Nephron (organoid): ENCODE data around the gene MYLK.

Experiments used
- H3K27ac Mint-ChIP-seq, 3 experiments: 2 replicates each; pipeline ENCODE4 v1.8.0; 2020; ENCODE audit warnings: mixed read lengths in 3 of 3, mild to moderate bottlenecking in 2 of 3, moderate library complexity in 1 of 3
- H3K27me3 Mint-ChIP-seq: 2 replicates; pipeline ENCODE4 v1.8.0; 2021; ENCODE audit warnings: low read depth, mild to moderate bottlenecking, moderate library complexity, mixed read lengths
- H3K36me3 Mint-ChIP-seq: 2 replicates; pipeline ENCODE4 v1.8.0; 2020; ENCODE audit warnings: low read depth, mixed read lengths
- H3K4me1 Mint-ChIP-seq: 2 replicates; pipeline ENCODE4 v1.8.0; 2020; ENCODE audit warnings: mixed read lengths
- H3K4me3 Mint-ChIP-seq, 3 experiments: 2 replicates each; pipeline ENCODE4 v1.8.0; 2020; ENCODE audit warnings: mild to moderate bottlenecking in 3 of 3, mixed read lengths in 3 of 3, moderate library complexity in 2 of 3
- H3K9me3 Mint-ChIP-seq: 2 replicates; pipeline ENCODE4 v1.8.0; 2020; ENCODE audit warnings: mixed read lengths
- TF ChIP-seq, protein P1 (sequence below), 3 experiments: fragments of 200-600 bp; sonication (generic); IDR thresholded peaks; one replicate each; pipeline ENCODE4 v1.5.0; 2021; ENCODE audit warnings: antibody characterized with exemption in 3 of 3; ENCODE audit not compliant: unreplicated experiment in 3 of 3

Gene MYLK

DNA sequence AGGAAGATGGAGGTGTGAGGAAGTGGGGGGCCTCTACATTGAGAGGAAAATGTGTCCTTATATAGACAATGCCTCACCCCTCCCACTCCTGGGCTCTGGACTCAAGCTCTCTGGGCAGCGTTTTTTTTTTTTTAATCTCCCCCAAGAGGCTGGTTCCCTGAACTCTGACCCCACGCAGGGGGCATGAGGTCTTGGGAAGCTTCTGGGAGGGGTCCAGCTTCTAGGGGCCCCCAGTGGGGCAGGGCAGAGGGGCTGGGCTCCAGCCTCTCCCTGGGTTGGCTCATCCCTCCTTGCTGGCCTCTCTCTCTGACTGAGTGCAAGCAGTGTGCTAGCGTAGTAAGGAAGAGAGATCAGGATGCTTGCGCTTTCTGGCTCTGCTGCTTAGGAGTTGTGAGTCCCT is 197.9 kb downstream of the MYLK start:
- Mint-ChIP-seq H3K4me3 (no peak overlapping the region), H3K27me3 (peaks cover 3% of the 10 kb centered on the region), H3K4me1 (peaks cover 33% of the 10 kb centered on the region), H3K27ac (peak overlapping the region; percentile 57 to 72 (median 71)), H3K9me3 (no peaks in the 10 kb centered on the region), H3K36me3 (peaks cover 5% of the 10 kb centered on the region)
- TF ChIP-seq, protein P1, sequence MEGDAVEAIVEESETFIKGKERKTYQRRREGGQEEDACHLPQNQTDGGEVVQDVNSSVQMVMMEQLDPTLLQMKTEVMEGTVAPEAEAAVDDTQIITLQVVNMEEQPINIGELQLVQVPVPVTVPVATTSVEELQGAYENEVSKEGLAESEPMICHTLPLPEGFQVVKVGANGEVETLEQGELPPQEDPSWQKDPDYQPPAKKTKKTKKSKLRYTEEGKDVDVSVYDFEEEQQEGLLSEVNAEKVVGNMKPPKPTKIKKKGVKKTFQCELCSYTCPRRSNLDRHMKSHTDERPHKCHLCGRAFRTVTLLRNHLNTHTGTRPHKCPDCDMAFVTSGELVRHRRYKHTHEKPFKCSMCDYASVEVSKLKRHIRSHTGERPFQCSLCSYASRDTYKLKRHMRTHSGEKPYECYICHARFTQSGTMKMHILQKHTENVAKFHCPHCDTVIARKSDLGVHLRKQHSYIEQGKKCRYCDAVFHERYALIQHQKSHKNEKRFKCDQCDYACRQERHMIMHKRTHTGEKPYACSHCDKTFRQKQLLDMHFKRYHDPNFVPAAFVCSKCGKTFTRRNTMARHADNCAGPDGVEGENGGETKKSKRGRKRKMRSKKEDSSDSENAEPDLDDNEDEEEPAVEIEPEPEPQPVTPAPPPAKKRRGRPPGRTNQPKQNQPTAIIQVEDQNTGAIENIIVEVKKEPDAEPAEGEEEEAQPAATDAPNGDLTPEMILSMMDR (IDR thresholded peaks at IDR 0.05; ENCODE audit: unreplicated experiment in 3 of 3), result no peak

DNA sequence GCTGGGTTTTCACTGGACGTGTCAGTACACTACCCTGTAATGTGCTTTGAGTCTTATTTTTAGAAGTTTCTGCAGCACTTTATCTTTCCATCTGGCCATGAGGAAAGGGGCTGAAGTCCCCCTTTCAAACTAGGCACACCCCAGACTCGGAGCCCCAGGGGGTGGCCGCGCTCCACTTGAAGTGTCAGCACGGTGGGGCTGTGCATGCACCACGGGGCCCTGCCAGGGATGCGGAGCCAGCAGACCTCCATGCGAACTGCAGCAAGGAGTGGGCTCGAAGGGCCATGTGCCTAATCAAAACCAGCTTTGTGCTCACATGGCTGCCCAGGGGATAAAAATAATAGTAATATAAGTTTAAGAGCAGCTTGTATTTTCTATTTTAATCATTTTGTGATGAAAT is 198.4 kb downstream of the MYLK start:
- Mint-ChIP-seq H3K27me3 (peaks cover 3% of the 10 kb centered on the region), H3K4me3 (no peak overlapping the region), H3K9me3 (no peaks in the 10 kb centered on the region)

DNA sequence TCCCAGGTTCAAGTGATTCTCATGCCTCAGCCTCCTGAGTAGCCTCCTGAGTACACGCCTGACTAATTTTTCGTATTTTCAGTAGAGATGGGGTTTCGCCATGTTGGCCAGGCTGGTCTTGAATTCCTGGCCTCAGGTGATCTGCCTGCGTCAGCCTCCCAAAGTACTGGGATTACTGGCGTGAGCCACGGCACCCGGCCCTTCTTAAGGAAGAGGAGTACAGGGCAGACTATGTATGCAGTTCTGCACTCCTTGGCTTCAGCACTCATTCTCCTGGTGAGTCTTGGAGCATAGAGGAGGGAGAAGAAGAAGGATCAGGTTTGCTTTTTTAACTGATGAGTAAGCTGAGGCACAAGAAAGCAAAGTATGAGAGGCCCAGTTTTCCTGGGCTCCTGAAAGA is 199.5 kb downstream of the MYLK start:
- Mint-ChIP-seq H3K36me3 (peaks cover 7% of the 10 kb centered on the region), H3K27ac (peak overlapping the region in 1 of 3 experiments; percentile 72), H3K4me3 (no peak overlapping the region), H3K4me1 (peaks cover 40% of the 10 kb centered on the region), H3K27me3 (peaks cover 3% of the 10 kb centered on the region), H3K9me3 (no peaks in the 10 kb centered on the region)
- TF ChIP-seq, protein P1 (IDR thresholded peaks at IDR 0.05; ENCODE audit: unreplicated experiment in 3 of 3), result no peak

More for the DNA sequence above, 198.4 kb downstream of the MYLK start:
- peaks cover 7% of the 10 kb centered on the region for H3K36me3 Mint-ChIP-seq
- peak overlapping the region in 2 of 3 experiments; percentile 57 to 72 for H3K27ac Mint-ChIP-seq
- H3K4me1 Mint-ChIP-seq, result peaks cover 31% of the 10 kb centered on the region
- TF ChIP-seq, protein P1 (IDR thresholded peaks at IDR 0.05; ENCODE audit: unreplicated experiment in 3 of 3), result no peak

DNA sequence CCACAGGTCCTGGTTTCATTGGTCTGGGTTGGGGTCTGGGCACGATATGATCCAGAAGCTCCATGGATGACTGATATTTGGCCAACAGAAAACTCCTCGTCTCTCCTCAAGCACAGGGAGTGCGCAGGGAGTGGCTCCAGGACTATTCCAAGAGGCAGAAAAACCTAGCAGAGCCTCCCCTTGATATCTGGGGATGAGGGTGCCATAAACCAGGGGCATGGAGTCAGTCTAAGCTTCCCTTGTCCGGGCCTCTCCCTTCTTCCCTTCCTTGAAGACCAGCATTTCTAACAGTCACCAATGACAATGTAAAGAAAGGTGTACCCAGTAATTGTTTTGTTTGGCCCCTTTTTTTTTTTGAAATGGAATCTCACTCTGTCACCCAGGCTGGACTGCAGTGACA is 199.9 kb downstream of the MYLK start:
- no peaks in the 10 kb centered on the region for H3K9me3 Mint-ChIP-seq
- TF ChIP-seq, protein P1 (IDR thresholded peaks at IDR 0.05; ENCODE audit: unreplicated experiment in 3 of 3), result no peak
- H3K36me3 Mint-ChIP-seq, result peaks cover 7% of the 10 kb centered on the region
- H3K27ac Mint-ChIP-seq, result peak overlapping the region in 1 of 3 experiments; percentile 72
- H3K4me3 Mint-ChIP-seq, result no peak overlapping the region
- H3K4me1 Mint-ChIP-seq, result peaks cover 42% of the 10 kb centered on the region
- H3K27me3 Mint-ChIP-seq, result peaks cover 3% of the 10 kb centered on the region

DNA sequence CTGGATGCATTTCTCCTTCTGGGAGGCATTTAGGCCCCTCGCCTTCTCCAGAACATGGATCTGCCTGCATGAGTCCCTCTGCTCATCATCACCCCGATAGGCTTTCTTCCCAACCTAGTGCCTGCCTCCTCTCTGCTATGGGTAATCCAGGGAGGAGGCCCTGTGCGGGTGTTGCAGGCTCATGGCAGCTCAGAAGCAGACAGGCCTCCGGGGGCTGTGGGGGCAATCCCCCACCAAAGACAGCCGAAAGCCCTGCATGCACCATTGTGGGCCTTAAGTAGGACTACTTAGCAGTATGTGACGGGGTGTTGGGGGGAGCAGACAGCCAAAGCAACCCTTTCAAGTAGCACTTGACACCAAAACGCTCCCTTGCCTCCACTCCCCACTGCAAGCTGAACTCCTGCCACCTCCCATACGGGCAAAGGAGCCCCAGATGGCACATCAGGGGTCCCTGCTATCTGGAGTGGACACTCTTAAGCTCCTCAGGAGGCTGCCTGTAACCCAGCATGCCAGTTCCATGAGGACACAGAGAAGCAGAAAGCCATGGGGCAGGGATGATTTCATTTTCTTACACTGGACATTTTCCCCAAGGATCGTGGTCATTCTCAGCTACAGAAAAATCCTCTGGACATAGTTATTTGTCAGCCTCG is 200.5 kb downstream of the MYLK start:
- Mint-ChIP-seq H3K4me1 (peaks cover 48% of the 10 kb centered on the region), H3K27ac (no peak overlapping the region), H3K36me3 (peaks cover 7% of the 10 kb centered on the region), H3K27me3 (peaks cover 1% of the 10 kb centered on the region), H3K9me3 (no peaks in the 10 kb centered on the region), H3K4me3 (no peak overlapping the region)
- TF ChIP-seq, protein P1 (IDR thresholded peaks at IDR 0.05; ENCODE audit: unreplicated experiment in 3 of 3), result no peak
